ENCODE measurements around the gene DPH2. TPM values are rescaled to one million over a fixed set of nuclear protein-coding genes. Genes with fewer than 3 reads are reported as not detected.
A peak's percentile ranks its signal among the peaks of the same experiment; 100 is the strongest.

Gene DPH2
- total RNA-seq, 1 experiment from 2014 or later: 33.9 TPM

DNA sequence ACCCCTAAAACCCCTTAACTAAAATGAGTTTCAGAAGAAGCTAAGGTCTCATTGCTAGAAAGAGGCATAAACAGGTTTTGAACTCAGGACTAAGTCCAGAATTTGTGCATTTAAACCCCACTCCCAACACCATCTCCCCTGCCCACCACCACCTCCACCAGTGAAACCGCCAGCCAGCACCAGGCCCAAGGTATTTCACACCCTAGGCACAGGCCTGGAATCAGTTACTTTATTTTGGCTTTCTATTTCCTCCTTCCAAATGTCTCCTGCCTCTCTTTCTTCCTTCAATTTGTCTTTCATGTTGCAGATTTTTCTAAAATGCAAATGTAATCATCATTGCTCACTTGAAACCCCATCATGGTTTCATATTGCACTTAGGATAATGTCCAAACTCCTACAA is 24.9 kb upstream of the DPH2 start:
- no peak for DNase-seq (ENCODE audit: low read depth)

DNA sequence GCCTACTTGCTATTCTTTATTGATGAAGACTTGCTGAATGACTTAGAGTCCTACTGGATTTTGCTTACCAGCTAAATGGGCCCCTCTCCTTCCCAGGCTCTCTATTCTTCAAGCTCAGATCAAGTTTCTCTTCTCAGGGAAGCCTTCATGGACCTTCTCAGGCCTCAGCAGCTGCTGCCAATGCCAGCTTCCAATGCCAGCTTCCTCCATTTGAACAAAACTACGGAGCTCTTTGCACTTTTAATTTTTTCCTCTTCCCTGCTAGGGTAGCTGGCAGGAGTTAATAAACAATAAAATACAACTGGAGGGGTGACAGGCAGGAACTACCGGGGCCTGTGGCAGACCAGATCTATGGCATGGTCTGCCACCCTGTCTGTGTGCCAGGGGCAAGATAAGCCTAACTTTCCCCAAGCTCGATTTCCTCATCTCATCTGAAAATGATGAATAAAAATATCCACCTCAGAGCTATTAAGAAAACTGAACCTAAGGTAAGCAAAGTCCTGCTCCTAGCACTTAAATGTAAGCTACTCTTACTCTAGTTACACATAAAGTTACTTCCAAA is 24.1 kb upstream of the DPH2 start:
- DNase-seq (ENCODE audit: low read depth): no peak

DNA sequence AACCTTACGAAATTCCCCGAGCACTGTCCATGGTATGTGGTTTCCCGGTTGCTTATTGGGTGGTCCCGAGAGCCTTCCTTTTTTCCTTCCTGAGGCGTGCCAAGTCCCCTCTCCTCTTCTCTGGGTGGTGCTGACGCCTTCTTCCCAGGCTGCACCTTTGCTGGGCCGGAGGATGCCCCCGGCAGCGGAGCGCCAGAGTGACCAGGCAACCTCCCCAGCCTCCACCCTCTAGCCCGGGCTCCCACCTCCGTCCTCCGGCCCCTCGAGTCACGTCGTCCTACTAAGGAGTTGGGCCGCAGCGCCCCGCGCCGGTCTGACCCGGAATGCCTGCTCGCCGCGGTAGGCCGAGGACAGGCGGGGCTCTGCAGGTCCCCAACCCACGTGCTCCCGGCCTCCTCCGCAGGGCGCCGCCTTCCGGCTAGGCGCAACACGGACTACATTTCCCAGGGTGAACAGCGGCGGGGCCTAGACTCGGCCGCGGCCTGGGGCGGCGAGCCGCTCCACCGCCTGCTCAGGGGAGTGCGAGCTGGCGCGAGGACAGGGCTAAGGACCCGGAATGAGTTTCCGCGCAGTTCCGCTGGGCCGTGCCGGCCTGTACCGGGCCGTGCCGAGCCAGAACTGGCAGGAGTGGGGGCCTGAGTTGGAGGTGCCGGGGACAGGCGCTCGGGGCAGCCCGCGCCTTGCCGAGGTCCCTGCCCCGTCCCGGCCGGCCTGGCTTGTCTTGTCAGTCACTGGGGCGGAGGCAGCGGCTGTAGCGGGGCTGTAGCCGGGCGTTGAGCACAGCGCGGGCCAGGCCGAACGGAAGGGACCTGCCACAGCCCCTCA is 23.4 kb upstream of the DPH2 start, which contains the start of gene IPO13:
IPO13 (plus strand) TSS at position 715 of the 825 bp plus-strand sequence. CDS start 651 bp downstream, outside the sequence.
- DNase-seq (ENCODE audit: low read depth): peak; percentile 92

DNA sequence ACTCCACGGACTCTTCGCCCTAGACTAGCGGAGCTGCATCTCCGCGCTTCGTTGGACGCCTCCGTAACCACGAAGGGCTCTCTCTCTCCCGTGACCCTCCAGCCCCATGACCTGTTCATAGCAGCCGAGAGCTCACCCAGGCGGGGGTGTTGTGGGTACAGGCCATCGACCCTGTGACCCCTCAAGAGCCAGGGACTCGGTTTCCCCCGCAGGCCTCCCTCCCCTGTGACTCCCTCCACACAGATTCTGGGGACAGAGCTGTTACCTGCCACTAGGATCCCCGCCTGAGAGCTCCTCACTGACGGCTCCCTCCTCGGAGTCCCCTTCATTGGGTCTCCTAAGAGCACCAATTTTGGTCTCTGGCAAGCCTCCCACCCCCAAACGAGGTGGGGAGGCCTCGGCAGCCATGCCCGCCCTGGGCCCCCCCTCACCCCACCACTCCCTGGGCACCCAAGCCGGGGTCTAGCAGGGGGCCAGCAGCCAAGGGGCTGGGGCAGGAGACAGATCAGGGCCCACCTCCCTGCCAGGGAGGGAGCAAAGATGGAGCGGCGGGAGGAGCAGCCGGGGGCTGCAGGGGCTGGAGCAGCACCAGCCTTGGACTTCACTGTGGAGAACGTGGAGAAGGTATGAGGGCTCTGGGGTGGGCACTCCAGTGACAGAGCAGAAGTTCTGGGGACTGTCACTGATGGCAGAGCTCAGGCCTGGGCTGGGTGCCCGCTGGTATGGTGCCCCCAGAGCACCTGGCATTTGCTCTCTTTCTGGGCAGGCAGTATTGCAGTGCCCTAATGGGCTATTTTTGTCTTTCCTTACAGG is 22.5 kb upstream of the DPH2 start:
- no peak for DNase-seq (ENCODE audit: low read depth)

DNA sequence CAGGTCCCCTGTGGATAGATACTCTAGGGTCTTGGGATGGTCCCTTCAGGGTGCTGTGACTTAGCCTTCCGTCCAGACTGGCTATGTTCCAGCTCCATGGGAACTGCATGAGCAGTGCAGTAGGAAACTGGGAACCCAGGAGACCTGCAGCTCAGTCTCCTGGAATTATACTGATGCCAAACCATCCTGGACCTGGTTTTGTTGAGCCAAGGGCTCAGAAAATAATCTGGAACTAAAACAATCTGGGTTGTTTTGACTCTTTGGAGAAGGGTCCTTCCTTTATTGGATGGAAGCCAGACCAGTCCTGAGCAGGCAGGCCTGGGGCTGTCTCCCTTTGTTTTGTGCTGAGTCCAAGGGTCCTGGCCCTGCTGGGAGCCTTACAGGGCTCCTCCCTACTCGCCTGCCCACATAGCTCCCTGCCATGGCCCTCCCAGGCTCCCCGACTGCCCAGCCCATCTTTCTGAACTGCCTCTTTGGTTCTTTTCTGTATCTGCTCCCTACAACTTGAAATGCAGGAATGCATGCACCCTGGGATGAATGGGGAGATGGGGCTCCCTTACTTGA is 21.9 kb upstream of the DPH2 start:
- no peak for DNase-seq (ENCODE audit: low read depth)

DNA sequence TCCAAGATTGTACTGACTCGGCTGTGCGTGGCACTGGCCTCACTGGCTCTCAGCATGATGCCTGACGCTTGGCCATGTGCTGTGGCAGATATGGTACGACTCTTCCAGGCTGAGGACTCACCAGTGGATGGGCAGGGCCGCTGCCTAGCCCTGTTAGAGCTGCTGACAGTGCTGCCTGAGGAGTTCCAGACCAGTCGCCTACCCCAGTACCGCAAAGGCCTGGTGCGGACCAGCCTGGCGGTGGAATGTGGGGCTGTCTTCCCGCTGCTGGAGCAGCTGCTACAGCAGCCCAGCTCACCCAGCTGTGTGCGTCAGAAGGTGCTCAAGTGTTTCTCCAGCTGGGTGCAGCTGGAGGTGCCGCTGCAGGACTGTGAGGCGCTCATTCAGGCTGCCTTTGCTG is 20.1 kb upstream of the DPH2 start:
- no peak for DNase-seq (ENCODE audit: low read depth)

DNA sequence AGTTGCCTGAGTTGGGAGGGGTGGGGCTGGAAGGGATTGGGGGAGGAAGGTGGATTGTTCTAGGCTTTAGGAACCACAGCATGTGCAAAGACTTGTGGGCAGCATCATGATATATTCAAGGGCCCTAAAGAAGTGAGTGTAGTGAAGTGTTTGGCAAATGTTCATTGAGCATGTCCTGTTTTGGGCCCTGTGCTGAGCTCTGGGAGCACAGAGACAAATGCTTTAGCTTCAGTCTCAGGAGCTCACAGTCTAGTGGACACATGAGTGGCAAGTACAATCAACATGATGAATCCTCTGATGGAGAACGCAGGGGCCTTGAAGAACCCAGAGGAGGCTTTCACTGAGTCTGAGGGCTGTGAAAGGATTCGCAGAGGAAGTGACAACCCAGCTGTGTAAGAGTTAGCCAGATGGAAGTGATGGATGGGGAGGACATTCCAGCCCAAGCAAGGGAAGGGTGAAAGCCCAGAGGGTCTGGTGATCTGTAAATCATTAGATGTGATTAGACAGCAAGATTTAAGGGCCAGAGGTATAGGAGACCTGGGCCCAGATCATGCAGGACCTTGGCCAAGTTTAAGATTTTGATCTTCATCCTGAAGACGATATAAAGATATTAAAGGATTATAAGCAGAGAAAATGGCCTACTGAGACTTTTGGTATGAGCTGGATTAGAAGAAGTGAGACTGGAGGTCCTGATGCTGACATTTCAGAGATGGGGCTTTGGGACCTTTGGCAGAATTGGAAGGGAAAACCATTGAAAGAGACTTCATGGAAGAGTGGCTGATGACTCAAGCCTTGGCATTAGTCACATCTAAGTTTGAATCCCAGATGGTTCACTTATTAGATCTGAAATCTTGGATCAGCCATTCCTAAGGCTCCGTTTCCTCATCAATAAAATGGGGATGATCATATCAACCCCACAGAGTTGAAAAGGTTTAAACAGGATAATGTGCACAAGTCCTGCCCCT is 18.5 kb upstream of the DPH2 start:
- peak; percentile 39 for DNase-seq (ENCODE audit: low read depth)

DNA sequence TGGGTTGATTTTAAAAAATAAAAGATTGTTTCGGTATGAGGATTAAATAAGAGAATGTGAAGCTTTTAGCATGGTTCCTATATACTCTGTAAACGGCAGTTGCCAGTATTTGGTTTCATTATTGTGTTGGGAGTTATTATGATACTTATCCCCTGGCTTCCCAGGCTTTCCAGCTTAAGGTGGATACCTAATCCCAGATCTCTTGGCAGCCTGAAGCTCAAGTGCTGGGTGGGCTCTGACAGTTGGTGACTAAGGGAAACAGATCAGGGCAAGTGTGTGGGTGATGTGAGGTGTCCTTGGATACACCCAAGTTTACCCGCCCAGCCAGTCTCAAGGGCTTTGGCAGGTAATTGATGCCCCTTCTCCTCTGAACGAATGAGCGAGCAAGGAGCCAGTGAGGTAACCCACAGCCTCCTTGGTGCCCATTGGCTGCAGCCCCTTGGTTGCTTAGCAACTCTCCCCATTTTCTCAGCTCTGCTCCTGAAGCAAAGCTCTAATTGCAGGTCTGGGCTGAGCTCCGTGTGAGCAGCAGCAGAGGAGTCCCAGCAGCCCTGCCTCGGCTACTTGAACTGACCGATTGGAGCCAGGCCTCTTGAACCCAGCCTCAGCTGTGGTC is 17.0 kb upstream of the DPH2 start:
- DNase-seq (ENCODE audit: low read depth): no peak

DNA sequence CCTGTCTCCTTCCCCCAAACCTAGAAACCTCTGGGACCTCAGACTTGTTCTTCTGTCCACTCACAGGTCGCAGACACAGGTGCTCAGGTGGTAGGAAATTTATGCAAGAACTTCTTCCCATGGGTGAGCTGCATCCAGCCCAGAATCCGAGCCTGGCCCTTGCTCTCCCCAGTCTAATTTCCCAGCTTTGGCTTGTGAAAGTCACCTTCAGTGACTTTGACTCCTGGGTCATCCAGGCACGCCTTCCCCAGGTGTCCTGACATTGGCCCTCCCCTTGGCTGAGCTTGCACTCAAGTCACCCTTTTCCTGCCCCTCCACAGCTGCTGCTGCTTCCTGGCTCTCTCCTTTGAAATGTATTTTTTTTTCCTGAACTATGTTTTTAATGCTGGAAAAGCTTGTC is 16.4 kb upstream of the DPH2 start:
- no peak for DNase-seq (ENCODE audit: low read depth)

DNA sequence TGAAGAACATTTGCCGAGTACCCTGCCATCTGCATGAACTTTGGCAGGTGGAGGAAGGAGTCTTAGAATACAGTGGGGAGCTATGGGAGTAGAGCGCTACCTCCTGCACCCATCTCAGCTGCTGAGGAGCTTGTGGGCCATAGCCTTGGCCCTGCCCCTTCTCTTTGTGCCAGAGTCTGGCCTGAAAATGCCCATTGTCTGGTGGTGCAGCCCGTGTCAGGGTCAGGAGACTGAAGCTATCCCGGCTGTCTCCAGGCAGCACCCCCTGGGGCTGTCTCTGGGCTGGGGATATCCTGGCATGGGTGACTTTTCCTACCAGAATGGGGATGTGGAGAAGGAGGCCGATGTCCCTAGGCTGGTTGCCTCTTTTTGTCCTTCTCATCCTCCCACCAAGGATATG is 15.8 kb upstream of the DPH2 start:
- DNase-seq (ENCODE audit: low read depth): no peak

DNA sequence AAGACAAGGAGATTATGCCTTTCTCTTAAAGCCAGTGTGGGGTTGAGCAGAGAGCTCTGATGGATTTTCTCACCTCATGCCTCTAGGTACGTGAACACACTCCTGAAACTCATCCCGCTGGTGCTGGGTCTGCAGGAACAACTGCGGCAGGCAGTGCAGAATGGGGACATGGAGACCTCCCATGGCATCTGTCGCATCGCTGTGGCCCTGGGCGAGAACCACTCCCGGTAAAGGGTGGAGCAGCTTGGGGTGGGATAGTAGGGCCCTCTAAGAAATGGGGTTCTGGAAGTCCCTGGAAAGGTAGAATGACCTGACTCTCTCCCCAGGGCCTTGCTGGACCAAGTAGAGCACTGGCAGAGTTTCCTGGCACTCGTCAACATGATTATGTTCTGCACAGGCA is 13.6 kb upstream of the DPH2 start:
- no peak for DNase-seq (ENCODE audit: low read depth)

DNA sequence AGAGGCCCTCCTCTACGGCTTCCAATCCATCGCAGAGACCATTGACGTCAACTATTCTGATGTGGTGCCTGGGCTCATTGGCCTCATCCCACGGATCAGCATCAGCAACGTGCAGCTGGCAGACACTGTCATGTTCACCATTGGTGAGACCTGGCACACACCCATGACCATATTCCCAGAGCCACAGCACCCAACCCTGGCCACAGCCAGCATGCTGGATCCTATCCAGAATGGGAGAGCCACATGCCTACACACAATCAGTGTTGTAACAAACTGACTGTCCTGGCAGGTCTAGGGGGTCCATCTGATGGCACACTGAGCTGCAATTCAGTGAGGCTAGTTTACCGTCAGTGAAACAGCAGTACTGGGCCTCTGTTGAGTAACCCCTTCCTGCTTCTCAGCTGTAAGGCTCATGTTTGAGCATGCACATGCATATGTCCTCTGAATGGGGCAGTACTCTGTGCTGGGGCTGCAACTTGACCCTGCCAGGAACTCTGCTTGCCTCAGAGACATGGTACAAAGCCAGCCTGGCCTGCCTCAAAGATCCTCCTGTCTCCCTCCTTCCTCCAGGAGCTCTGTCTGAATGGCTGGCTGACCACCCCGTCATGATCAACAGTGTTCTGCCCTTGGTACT is 12.3 kb upstream of the DPH2 start:
- no peak for DNase-seq (ENCODE audit: low read depth)

DNA sequence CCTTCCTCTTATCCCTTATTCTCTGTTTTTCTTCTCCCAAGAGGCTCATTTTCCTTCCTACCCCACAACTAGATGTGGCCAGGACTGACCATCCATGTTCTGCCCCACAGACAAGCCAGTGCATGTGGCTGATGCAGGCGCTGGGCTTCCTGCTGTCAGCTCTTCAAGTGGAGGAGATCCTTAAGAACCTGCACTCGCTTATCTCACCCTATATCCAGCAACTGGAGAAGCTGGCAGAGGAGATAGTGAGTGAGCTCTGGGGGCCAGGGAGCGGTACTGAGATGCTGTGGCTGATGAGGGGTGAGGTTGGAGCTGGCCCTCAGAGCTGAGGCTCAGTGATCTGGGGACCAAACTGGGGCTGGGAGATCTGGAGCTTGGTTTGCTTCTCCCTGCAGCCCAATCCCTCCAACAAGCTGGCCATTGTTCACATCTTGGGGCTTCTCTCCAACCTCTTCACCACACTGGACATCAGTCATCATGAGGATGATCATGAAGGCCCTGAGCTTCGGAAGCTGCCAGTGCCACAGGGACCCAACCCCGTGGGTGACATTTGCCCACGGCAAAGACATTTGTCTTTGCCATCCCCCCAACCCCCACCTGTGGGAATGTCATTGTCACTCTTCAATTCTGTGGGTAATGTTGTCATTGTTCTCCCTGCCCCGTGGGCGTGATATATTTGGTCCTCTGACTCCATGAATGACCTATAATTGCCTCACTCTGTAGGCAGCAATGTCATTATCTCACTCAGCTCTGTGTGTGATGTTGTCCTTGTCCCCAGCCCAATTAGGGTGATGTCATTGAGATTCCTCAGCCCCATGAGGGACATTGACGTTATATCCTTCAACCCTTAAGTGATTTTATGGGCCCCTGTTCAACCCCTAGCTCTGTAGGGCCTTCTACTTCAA is 11.2 kb upstream of the DPH2 start:
- DNase-seq (ENCODE audit: low read depth): no peak

DNA sequence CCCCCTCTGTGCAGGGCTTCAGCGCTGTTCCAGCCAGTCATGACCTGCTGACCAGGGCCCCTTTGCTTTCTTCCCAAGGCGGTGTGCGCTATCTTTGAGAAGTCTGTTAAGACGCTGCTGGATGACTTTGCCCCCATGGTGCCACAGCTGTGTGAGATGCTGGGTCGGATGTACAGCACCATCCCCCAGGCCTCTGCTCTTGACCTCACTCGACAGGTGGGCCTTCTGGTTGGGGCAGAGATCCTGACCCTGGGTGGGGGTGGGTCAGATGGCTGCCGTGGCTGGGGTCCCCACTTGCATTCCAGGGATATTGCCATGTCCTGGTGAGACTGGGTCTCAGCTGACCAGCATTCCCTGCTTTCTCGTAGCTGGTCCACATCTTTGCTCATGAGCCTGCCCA is 9.0 kb upstream of the DPH2 start:
- DNase-seq (ENCODE audit: low read depth): no peak

DNA sequence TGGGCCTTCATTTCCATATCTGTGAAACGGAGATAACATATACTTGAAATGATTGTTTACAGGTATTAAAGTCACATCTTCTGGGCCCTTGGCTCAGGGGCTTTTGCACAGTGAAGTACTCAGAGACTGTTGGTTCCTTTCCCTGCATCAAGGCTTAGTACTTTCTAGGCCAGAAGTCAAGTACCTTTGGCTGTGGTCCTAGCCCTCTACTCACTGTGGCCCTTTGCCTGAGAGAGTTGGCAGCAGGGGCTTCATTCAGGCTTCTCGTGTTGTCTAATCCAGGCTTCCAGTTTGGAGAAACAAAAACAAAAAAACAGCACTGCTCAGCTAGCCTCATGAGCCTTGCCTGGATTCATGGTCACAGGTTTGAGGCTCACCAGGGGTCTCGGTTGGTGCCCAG is 8.1 kb upstream of the DPH2 start:
- no peak for DNase-seq (ENCODE audit: low read depth)

DNA sequence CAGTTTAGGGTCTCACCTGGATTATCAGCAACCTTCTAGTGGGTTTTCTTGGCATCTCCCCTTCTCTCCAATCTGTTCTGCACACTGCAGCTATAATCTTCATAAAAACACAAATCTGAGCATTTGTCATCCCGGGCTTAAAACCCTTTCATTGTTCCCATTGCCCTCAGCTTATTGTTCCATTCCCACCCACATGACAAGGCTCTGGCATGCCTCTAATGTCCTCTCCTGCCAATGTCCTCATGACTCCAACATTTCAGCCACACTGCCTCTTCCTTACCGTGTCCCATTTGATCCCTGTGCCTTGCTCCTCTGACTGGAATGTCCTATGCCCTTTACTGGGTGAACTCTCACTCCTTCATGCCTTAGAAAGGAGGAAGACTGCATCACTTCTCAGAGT is 7.5 kb upstream of the DPH2 start:
- no peak for DNase-seq (ENCODE audit: low read depth)

DNA sequence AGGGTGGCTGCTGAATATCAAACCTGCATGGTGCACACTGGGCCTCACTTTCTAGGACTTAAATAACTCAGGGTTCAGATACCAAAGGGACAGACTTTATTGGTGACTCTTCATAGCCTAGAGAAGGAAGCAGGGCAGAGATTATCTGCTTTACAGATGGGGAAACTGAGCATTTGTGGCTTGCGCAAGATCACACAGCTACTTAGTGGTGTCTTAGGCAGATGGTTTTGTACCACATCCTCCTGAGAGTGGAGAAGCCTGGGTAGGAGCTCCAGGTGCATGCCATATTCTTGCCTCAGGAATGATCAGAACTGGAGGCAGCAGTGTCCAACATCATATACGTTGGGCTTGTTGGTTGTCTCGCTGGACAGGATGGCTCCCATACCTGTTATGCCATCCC is 6.8 kb upstream of the DPH2 start:
- no peak for DNase-seq (ENCODE audit: low read depth)

DNA sequence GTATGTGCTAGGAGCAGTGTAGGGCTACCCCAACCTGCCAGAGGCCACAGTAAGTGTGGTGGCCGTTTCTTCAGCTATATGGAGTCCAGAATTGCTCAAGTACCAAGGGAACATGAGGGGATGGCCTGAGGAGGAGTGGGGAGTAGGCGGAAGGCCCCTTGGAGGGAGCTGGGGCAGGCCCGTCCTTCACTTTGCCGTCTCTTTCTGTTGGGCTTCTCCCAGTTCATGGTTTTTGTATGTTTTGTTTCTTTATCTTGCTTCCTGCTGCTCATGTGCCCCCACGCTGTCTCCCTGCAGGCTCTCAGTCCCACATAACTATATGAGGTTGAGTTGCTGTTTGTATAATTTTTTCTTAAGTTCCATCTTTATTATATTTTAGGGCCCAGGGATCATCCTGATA is 5.9 kb upstream of the DPH2 start:
- DNase-seq (ENCODE audit: low read depth): no peak

DNA sequence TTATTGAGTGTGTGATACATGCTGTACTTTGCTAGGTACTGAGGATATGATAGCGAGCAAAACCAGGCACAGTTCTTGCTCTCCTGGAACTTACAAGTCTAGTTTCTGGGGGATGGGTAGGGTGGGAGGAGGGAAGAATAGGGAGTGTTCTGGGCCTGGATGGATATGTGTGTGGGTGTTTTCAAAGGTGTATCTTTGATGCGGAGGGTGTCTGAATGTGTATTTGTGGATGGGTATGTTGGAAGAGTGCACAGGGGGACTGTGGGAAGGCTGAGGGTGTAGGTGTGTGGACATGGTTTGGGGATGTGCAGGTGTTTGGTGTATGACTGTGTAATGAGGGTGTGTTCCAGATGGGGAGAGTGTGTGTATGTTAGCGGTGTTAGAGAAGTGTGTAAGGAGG is 4.5 kb upstream of the DPH2 start:
- no peak for DNase-seq (ENCODE audit: low read depth)
